SH-SY5Y (cell line): Measurements from ENCODE around the gene NBAS.

Experiments used
- GATA2 ChIP-seq: IDR thresholded peaks from 2 replicates; pipeline ENCODE4 v1.6.1; 2011; ENCODE audit warnings: mild to moderate bottlenecking, low read depth, low read length
- GATA3 ChIP-seq: IDR thresholded peaks from 2 replicates; pipeline ENCODE4 v1.6.1; 2011; ENCODE audit warnings: low read depth, mild to moderate bottlenecking, low read length, moderate library complexity

DNA sequence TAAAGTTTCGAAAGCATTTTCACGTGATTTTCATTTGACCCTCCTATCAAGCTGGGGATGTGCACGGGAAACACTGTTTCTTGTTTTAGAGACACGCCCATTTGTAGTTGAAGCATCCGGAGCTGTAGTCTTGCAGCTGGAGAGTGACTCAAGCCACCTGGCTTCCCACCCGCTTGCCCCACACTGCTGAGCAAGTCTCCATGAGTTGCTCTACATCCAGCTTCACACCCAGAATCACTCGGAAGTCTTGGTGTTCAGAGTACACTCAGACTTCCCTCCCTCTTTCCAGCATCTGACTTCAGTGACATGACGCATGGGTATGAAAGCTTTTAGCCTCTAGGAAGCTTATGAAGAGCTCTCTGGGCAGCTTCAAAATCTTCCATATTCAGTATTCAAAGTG, 262.4 kb downstream of the NBAS start:
- no peak for TF ChIP-seq GATA2
- no peak for TF ChIP-seq GATA3
